Ishikawa (cell line): ENCODE measurements around the gene ACSF3.

Experiments used
- CEBPB ChIP-seq: IDR thresholded peaks from 2 replicates; pipeline ENCODE4 v1.6.1; 2012
- CREB1 ChIP-seq: IDR thresholded peaks from 2 replicates; pipeline ENCODE4 v1.6.1; 2012; ENCODE audit warnings: low read depth
- EGR1 ChIP-seq: IDR thresholded peaks from 2 replicates; pipeline ENCODE4 v1.6.1; 2012
- EP300 ChIP-seq: IDR thresholded peaks from 2 replicates; pipeline ENCODE4 v1.6.1; 2012; ENCODE audit warnings: borderline replicate concordance
- FOXM1 ChIP-seq: IDR thresholded peaks from 2 replicates; pipeline ENCODE4 v1.6.1; 2012; ENCODE audit warnings: low read depth, borderline replicate concordance
- MAX ChIP-seq: IDR thresholded peaks from 2 replicates; pipeline ENCODE4 v1.6.1; 2012
- NFIC ChIP-seq: IDR thresholded peaks from 2 replicates; pipeline ENCODE4 v1.6.1; 2012
- RAD21 ChIP-seq: IDR thresholded peaks from 2 replicates; pipeline ENCODE4 v1.6.1; 2012; ENCODE audit warnings: low read depth
- REST ChIP-seq: IDR thresholded peaks from 2 replicates; pipeline ENCODE4 v1.6.1; 2012; ENCODE audit warnings: low read depth, mild to moderate bottlenecking
- TAF1 ChIP-seq: IDR thresholded peaks from 2 replicates; pipeline ENCODE4 v1.6.1; 2012; ENCODE audit warnings: low read depth, mild to moderate bottlenecking
- TCF12 ChIP-seq: IDR thresholded peaks from 2 replicates; pipeline ENCODE4 v1.6.1; 2012; ENCODE audit warnings: low read depth
- TEAD4 ChIP-seq: IDR thresholded peaks from 2 replicates; pipeline ENCODE4 v1.6.1; 2012
- USF1 ChIP-seq: IDR thresholded peaks from 2 replicates; pipeline ENCODE4 v1.6.1; 2012
- YY1 ChIP-seq: IDR thresholded peaks from 2 replicates; pipeline ENCODE4 v1.6.1; 2012; ENCODE audit warnings: low read depth
- ZBTB7A ChIP-seq: IDR thresholded peaks from 2 replicates; pipeline ENCODE4 v1.6.1; 2012; ENCODE audit warnings: low read depth

ACSF3 gene

GRCh38 chr16:89156740-89157645 lies 63.3 kb downstream of the ACSF3 start:
- TF ChIP-seq FOXM1 (no peak), EP300 (no peak), TCF12 (no peak), USF1 (no peak), CREB1 (no peak), TAF1 (no peak), MAX (no peak), CEBPB (no peak)

GRCh38 chr16:89157778-89158177 lies 64.1 kb downstream of the ACSF3 start:
- TF ChIP-seq MAX (no peak), REST (no peak), FOXM1 (no peak), EP300 (no peak), TAF1 (no peak), TEAD4 (no peak), YY1 (no peak), RAD21 (no peak), TCF12 (no peak), CEBPB (no peak), USF1 (no peak), NFIC (no peak), EGR1 (no peak), ZBTB7A (no peak)

GRCh38 chr16:89159066-89159849 lies 65.6 kb downstream of the ACSF3 start:
- no peak for TF ChIP-seq NFIC
- no peak for TF ChIP-seq TAF1
- no peak for TF ChIP-seq CEBPB
- no peak for TF ChIP-seq EGR1
- no peak for TF ChIP-seq RAD21
- no peak for TF ChIP-seq FOXM1
- no peak for TF ChIP-seq ZBTB7A
- TF ChIP-seq CREB1 = no peak

GRCh38 chr16:89159850-89160354 lies 66.2 kb downstream of the ACSF3 start:
- no peak for TF ChIP-seq CREB1
- no peak for TF ChIP-seq TEAD4
- TF ChIP-seq ZBTB7A = no peak
- TF ChIP-seq EGR1 = no peak
- no peak for TF ChIP-seq EP300
- TF ChIP-seq YY1 = no peak
- TF ChIP-seq NFIC = no peak
- no peak for TF ChIP-seq TCF12
- no peak for TF ChIP-seq USF1
- TF ChIP-seq MAX = no peak
- TF ChIP-seq TAF1 = no peak
- no peak for TF ChIP-seq FOXM1
- no peak for TF ChIP-seq CEBPB
- no peak for TF ChIP-seq REST
- TF ChIP-seq RAD21 = no peak
